NCI-H2196 treated with DMSO at 0.1 percent for 48 hours (cell line): Measurements from ENCODE around the gene PEX26.
"Not testable (repeated sequence)": the region's sequence is repeated elsewhere in the genome, so short reads cannot be mapped to it uniquely, and the experiment has no call there.

Experiments
- DNase-seq: peaks from one replicate; lab custom pipeline; 2025; ENCODE audit not compliant: unreplicated experiment; lab: John Stamatoyannopoulos, UW

Gene PEX26

GRCh38 chr22:18093661-18094060 is 15.9 kb downstream of the PEX26 start:
- no peak for DNase-seq

GRCh38 chr22:18095101-18095805 is 17.5 kb downstream of the PEX26 start:
- DNase-seq = no peak

- DNase-seq = no peak
Measured at GRCh38 chr22:18096823-18097222, 19.0 kb downstream of the PEX26 start.

GRCh38 chr22:18100781-18101180 is 23.0 kb downstream of the PEX26 start:
- DNase-seq = no peak

GRCh38 chr22:18101536-18101935 is 23.7 kb downstream of the PEX26 start:
- DNase-seq = no peak

- DNase-seq = no peak
Measured at GRCh38 chr22:18103527-18104269, 25.9 kb downstream of the PEX26 start.

- no peak for DNase-seq
Measured at GRCh38 chr22:18104566-18104965, 26.8 kb downstream of the PEX26 start.

GRCh38 chr22:18105981-18106380 is 28.2 kb downstream of the PEX26 start:
- not testable (repeated sequence) for DNase-seq

- not testable (repeated sequence) for DNase-seq
Measured at GRCh38 chr22:18106550-18107341, 29.0 kb downstream of the PEX26 start.

- no peak for DNase-seq
Measured at GRCh38 chr22:18108187-18108586, 30.4 kb downstream of the PEX26 start.

GRCh38 chr22:18109410-18110193 is 31.8 kb downstream of the PEX26 start:
- DNase-seq = no peak

- peak; percentile 43 for DNase-seq
Measured at GRCh38 chr22:18110194-18110953, 32.6 kb downstream of the PEX26 start, which contains the start of gene TUBA8. Gene TUBA8 (plus strand): TSS chr22:18110809. CDS start chr22:18110866, 57 bp downstream.

GRCh38 chr22:18110954-18111758 is 33.4 kb downstream of the PEX26 start:
- no peak for DNase-seq

- no peak for DNase-seq
Measured at GRCh38 chr22:18111759-18112330, 34.1 kb downstream of the PEX26 start.

GRCh38 chr22:18112440-18112839 is 34.6 kb downstream of the PEX26 start:
- no peak for DNase-seq

GRCh38 chr22:18113680-18114394 is 36.0 kb downstream of the PEX26 start:
- DNase-seq = no peak

GRCh38 chr22:18114495-18114894 is 36.7 kb downstream of the PEX26 start:
- DNase-seq = no peak

- DNase-seq = no peak
Measured at GRCh38 chr22:18114976-18115652, 37.3 kb downstream of the PEX26 start.
